ENCODE measurements around the gene HCAR3. TPM values are rescaled to one million over a fixed set of nuclear protein-coding genes. Genes with fewer than 3 reads are reported as not detected.

Gene HCAR3
- polyA plus RNA-seq, 1 of the 3 experiments (the other 2 are of a cell fraction) = not detected

GRCh38 chr12:122729583-122730214 is 13.1 kb upstream of the HCAR3 start:
- Histone ChIP-seq H3K9ac (no peak overlapping the region), H3F3A (replicated peaks; ENCODE audit: insufficient read depth) (no peaks in the 10 kb centered on the region), H3K4me3 (ENCODE audit: low read depth in 2 of 2, low read length in 1 of 2) (no peak overlapping the region), H3K27me3 (ENCODE audit: insufficient read depth) (no peaks in the 10 kb centered on the region), H3K36me3 (replicated peaks in 1 of 2; ENCODE audit: control insufficient read depth in 1 of 2, insufficient read depth in 2 of 2, low read length in 1 of 2) (no peaks in the 10 kb centered on the region), H3K4me2 (no peak overlapping the region), H3K27ac (ENCODE audit: low read depth in 2 of 2, low read length in 1 of 2) (no peak overlapping the region), H2AFZ (ENCODE audit: low read depth) (no peak overlapping the region), H3K9me2 (no peaks in the 10 kb centered on the region), H4K20me1 (ENCODE audit: insufficient read depth) (no peaks in the 10 kb centered on the region), H3K79me2 (ENCODE audit: insufficient read depth) (no peaks in the 10 kb centered on the region), H3K9me3 (no peaks in the 10 kb centered on the region), H3K4me1 (ENCODE audit: control insufficient read depth in 1 of 2, insufficient read depth in 2 of 2, low read depth in 1 of 2, low read length in 1 of 2) (no peaks in the 10 kb centered on the region)
- CTCF ChIA-PET = no interaction called here
- POLR2A ChIA-PET = no interaction called here
- DNase-seq = no peak
- 93% methylated on average over 23 of the region's 27 CpGs for WGBS (ENCODE audit: low lambda C conversion rate)
- no peak for TF ChIP-seq GABPA (IDR thresholded peaks at IDR 0.05; ENCODE audit: low read depth)
- no peak for TF ChIP-seq MXI1 (IDR thresholded peaks at IDR 0.05; ENCODE audit: low read depth, low read length)
- TF ChIP-seq CTCF (IDR thresholded peaks at IDR 0.05) = no peak
- no peak for TF ChIP-seq IRF3 (IDR thresholded peaks at IDR 0.05; ENCODE audit: low read depth, low read length)
- TF ChIP-seq RXRA (IDR thresholded peaks at IDR 0.05; ENCODE audit: borderline replicate concordance, low read depth) = no peak

GRCh38 chr12:122726080-122726558 is 9.5 kb upstream of the HCAR3 start:
- H3K4me3 ChIP-seq (ENCODE audit: low read depth in 2 of 2, low read length in 1 of 2) = no peak overlapping the region
- ChIA-PET CTCF (no interaction called here), POLR2A (no interaction called here)
- WGBS (ENCODE audit: low lambda C conversion rate) = 62% methylated on average over 5 of the region's 5 CpGs
- 0 out of 2 replicates have a peak, but pooled peaks have one; percentile 9 for TF ChIP-seq TCF12 (IDR thresholded peaks at IDR 0.05)
- TF ChIP-seq RAD21 (IDR thresholded peaks at IDR 0.05; ENCODE audit: low read length) = no peak
- TF ChIP-seq MEF2A (IDR thresholded peaks at IDR 0.05; ENCODE audit: borderline replicate concordance, low read depth) = 0 out of 2 replicates have a peak, but pooled peaks have one; percentile 45
- peak; percentile 44; the same call in 1 of the 2 replicates for TF ChIP-seq FOSL2 (IDR thresholded peaks at IDR 0.05; ENCODE audit: borderline replicate concordance, low read depth)
- TF ChIP-seq JUND (IDR thresholded peaks at IDR 0.05) = peak; percentile 46; the same call in 1 of the 2 replicates
- H3K79me2 ChIP-seq (ENCODE audit: insufficient read depth) = no peaks in the 10 kb centered on the region
- H3F3A ChIP-seq (replicated peaks; ENCODE audit: insufficient read depth) = no peaks in the 10 kb centered on the region
- no peaks in the 10 kb centered on the region for H3K27me3 ChIP-seq (ENCODE audit: insufficient read depth)
- no peaks in the 10 kb centered on the region for H3K9me2 ChIP-seq
- H3K4me2 ChIP-seq = peak overlapping the region; percentile 38; the same call in 1 of the 2 replicates
- H4K20me1 ChIP-seq (ENCODE audit: insufficient read depth) = no peaks in the 10 kb centered on the region
- no peaks in the 10 kb centered on the region for H3K9me3 ChIP-seq
- no peaks in the 10 kb centered on the region for H3K36me3 ChIP-seq (replicated peaks in 1 of 2; ENCODE audit: control insufficient read depth in 1 of 2, insufficient read depth in 2 of 2, low read length in 1 of 2)
- no peak overlapping the region for H3K27ac ChIP-seq (ENCODE audit: low read depth in 2 of 2, low read length in 1 of 2)
- no peak for DNase-seq
- peak overlapping the region; percentile 42; the same call in 1 of the 2 replicates for H3K9ac ChIP-seq
- no peaks in the 10 kb centered on the region for H3K4me1 ChIP-seq (ENCODE audit: control insufficient read depth in 1 of 2, insufficient read depth in 2 of 2, low read depth in 1 of 2, low read length in 1 of 2)
- H2AFZ ChIP-seq (ENCODE audit: low read depth) = no peak overlapping the region
